Trophoblast cell (in vitro differentiated cells and primary cell): ENCODE data around the gene APOM.

Experiments used
- DNase-seq, 2 donors: peaks; one replicate each; pipeline ENCODE4 v3.0.0-alpha.2; 2016
- H2AFZ ChIP-seq: 2 replicates; pipeline ENCODE4 v1.6.1; 2013; ENCODE audit warnings: low read length, moderate library complexity, mild to moderate bottlenecking; ENCODE audit not compliant: insufficient read depth, poor library complexity
- H2AK5ac ChIP-seq: 2 replicates; pipeline ENCODE4 v1.6.1; 2013; ENCODE audit warnings: mild to moderate bottlenecking, low read length
- H2BK120ac ChIP-seq: 2 replicates; pipeline ENCODE4 v1.6.1; 2013; ENCODE audit warnings: low read length, mild to moderate bottlenecking, moderate library complexity; ENCODE audit not compliant: insufficient read depth, poor library complexity
- H2BK12ac ChIP-seq: 2 replicates; pipeline ENCODE4 v1.6.1; 2013; ENCODE audit warnings: mild to moderate bottlenecking, low read length, moderate library complexity
- H2BK5ac ChIP-seq: 2 replicates; pipeline ENCODE4 v1.6.1; 2013; ENCODE audit warnings: low read length, low read depth, moderate library complexity, mild to moderate bottlenecking; ENCODE audit not compliant: poor library complexity
- H3K14ac ChIP-seq: 2 replicates; pipeline ENCODE4 v1.6.1; 2013; ENCODE audit warnings: mild to moderate bottlenecking, low read length
- H3K18ac ChIP-seq: 2 replicates; pipeline ENCODE4 v1.6.1; 2013; ENCODE audit warnings: mild to moderate bottlenecking, low read length
- H3K23ac ChIP-seq: 2 replicates; pipeline ENCODE4 v1.6.1; 2013; ENCODE audit warnings: low read length
- H3K27ac ChIP-seq: 2 replicates; pipeline ENCODE4 v1.5.1; 2013; ENCODE audit warnings: low read depth, mild to moderate bottlenecking, inconsistent platforms, low read length, moderate library complexity
- H3K27me3 ChIP-seq: 2 replicates; pipeline ENCODE4 v1.6.1; 2013; ENCODE audit warnings: inconsistent platforms, mild to moderate bottlenecking, low read length, moderate library complexity; ENCODE audit not compliant: insufficient read depth
- H3K36me3 ChIP-seq, 2 experiments: 1 replicate in 1 of 2; 2 replicates in 1 of 2; pipeline ENCODE4 v1.6.1; 2013; ENCODE audit warnings: low read length in 2 of 2, mild to moderate bottlenecking in 2 of 2, moderate library complexity in 1 of 2; ENCODE audit not compliant: insufficient read depth in 2 of 2, control insufficient read depth in 1 of 2
- H3K4ac ChIP-seq: 2 replicates; pipeline ENCODE4 v1.6.1; 2013; ENCODE audit warnings: low read depth, mild to moderate bottlenecking, low read length, moderate library complexity
- H3K4me1 ChIP-seq, 2 experiments: 1 replicate in 1 of 2; 2 replicates in 1 of 2; pipeline ENCODE4 v1.6.1; 2013; ENCODE audit warnings: low read length in 2 of 2, mild to moderate bottlenecking in 2 of 2, moderate library complexity in 1 of 2; ENCODE audit not compliant: insufficient read depth in 2 of 2, control insufficient read depth in 1 of 2
- H3K4me2 ChIP-seq: 2 replicates; pipeline ENCODE4 v1.6.1; 2013; ENCODE audit warnings: inconsistent platforms, mild to moderate bottlenecking, low read length, moderate library complexity
- H3K4me3 ChIP-seq: 2 replicates; pipeline ENCODE4 v1.5.1; 2013; ENCODE audit warnings: mild to moderate bottlenecking, low read depth, low read length, inconsistent platforms
- H3K79me1 ChIP-seq: one replicate; pipeline ENCODE4 v1.6.1; 2013; ENCODE audit warnings: low read length
- H3K79me2 ChIP-seq: 2 replicates; pipeline ENCODE4 v1.6.1; 2013; ENCODE audit warnings: low read length, mild to moderate bottlenecking; ENCODE audit not compliant: control insufficient read depth, insufficient read depth, poor library complexity
- H3K9ac ChIP-seq: 2 replicates; pipeline ENCODE4 v1.6.1; 2013; ENCODE audit warnings: mild to moderate bottlenecking, low read length
- H3K9me3 ChIP-seq: 2 replicates; pipeline ENCODE4 v1.6.1; 2013; ENCODE audit warnings: low read depth, mild to moderate bottlenecking, control low read depth, inconsistent platforms, low read length; ENCODE audit not compliant: insufficient read depth
- H4K12ac ChIP-seq: 2 replicates; pipeline ENCODE4 v1.6.1; 2013; ENCODE audit warnings: low read depth, mild to moderate bottlenecking, low read length, moderate library complexity
- H4K8ac ChIP-seq: 2 replicates; pipeline ENCODE4 v1.6.1; 2013; ENCODE audit warnings: low read depth, mild to moderate bottlenecking, low read length, moderate library complexity
- H4K91ac ChIP-seq: one replicate; pipeline ENCODE4 v1.6.1; 2013; ENCODE audit warnings: low read depth, mild to moderate bottlenecking, low read length, moderate library complexity
- WGBS: extraction: QIAGEN DNeasy Blood & Tissue Kit; methylation state at CpG from one replicate; pipeline ENCODE4 v1.1.7; 2013; ENCODE audit warnings: missing lambda C conversion rate; ENCODE audit not compliant: insufficient read length, insufficient coverage; ENCODE audit errors: extremely low coverage; 5-methylcytosine and 5-hydroxymethylcytosine counted together

Gene APOM

DNA sequence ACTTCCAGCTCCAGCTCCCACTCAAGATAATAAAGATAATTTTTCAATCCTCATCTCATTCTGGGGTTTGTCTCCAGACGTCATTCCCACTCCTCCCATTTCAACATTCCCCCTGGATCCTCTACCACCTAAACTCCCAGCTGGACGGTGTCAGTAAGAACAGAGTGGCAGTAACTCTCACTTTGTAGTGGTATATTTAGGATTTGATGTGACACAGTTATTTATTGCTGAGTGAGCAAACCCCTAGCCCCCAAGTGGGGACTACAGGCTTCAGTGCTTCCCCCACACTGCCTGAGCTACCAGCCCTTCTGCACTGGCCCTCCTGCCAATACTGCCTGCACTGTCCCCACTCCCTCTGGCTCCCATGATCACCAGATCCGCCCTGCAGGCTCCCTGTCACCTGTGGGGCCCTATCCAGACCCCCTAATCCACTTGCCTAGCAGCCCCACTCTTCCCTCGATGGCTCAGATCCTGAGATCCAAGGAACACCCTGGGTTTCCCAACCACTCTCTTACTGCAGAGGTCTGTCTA, 2.5 kb downstream of the APOM start:
- Histone ChIP-seq H3K27ac (no peak overlapping the region), H3K18ac (no peak overlapping the region), H3K23ac (no peak overlapping the region), H3K4me3 (no peak overlapping the region), H3K36me3 (peaks cover 15 to 21% of the 10 kb centered on the region in 2 experiments), H3K4me1 (peaks cover 11 to 19% of the 10 kb centered on the region in 2 experiments), H3K4ac (no peak overlapping the region), H4K8ac (no peak overlapping the region), H4K91ac (no peak overlapping the region), H2BK12ac (no peak overlapping the region), H2BK120ac (no peak overlapping the region), H4K12ac (no peak overlapping the region), H3K9me3 (no peaks in the 10 kb centered on the region), H2BK5ac (no peak overlapping the region), H3K4me2 (no peak overlapping the region), H3K79me1 (peaks cover 9% of the 10 kb centered on the region), H2AFZ (no peak overlapping the region), H3K14ac (no peak overlapping the region), H2AK5ac (no peak overlapping the region), H3K79me2 (peaks cover 14% of the 10 kb centered on the region), H3K9ac (no peak overlapping the region), H3K27me3 (no peaks in the 10 kb centered on the region)
- no CpG with 5 or more reads among the region's 4 CpGs for WGBS
- no peak for DNase-seq

DNA sequence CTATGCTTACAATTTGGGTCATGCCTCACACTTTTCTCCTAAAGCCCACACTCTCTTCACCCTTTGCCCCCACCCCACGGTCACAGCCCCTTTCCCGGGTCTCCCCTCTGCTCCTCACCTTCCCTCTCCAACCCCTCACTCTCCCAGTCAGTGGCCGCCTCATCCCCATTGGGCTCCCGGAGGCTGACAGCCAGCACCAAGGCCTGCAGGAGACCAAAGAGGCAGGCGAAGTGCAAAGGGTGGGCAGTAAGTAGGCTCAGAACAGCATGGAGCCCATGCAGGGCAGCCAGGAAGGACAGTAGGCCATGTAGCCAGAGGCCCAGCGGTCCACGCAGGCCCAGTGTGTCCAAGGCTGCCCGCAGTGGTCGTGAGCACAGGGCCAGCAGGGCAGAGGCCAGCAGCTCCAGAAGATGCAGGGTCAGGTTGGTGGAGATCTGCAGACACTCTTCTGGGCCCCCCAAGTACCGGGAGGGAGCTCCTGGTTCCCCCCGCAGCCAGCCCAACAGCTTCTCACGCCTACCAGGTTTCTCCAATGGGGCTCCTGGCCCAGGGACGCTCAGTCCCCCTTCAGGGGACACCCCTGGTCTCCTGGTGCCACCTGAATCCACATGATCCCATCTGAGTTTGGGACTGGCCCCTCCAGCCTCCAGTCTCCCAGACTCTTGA, 3.4 kb downstream of the APOM start:
- H2BK12ac ChIP-seq: no peak overlapping the region
- no peak overlapping the region for H4K12ac ChIP-seq
- no peak overlapping the region for H2BK5ac ChIP-seq
- WGBS: no CpG with 5 or more reads among the region's 13 CpGs
- no peak for DNase-seq
- peaks cover 15% of the 10 kb centered on the region for H3K79me2 ChIP-seq
- H2AK5ac ChIP-seq: no peak overlapping the region
- no peak overlapping the region for H3K4me3 ChIP-seq
- H3K27ac ChIP-seq: no peak overlapping the region
- no peak overlapping the region for H3K9ac ChIP-seq
- H3K14ac ChIP-seq: no peak overlapping the region
- H3K23ac ChIP-seq: no peak overlapping the region
- H2BK120ac ChIP-seq: no peak overlapping the region
- no peak overlapping the region for H4K8ac ChIP-seq
- H3K79me1 ChIP-seq: peaks cover 9% of the 10 kb centered on the region
- H3K4me1 ChIP-seq: peaks cover 15 to 23% of the 10 kb centered on the region in 2 experiments
- H3K9me3 ChIP-seq: no peaks in the 10 kb centered on the region
- H3K18ac ChIP-seq: no peak overlapping the region
- H3K36me3 ChIP-seq: peaks cover 18 to 25% of the 10 kb centered on the region in 2 experiments
- peak overlapping the region; percentile 54 for H3K4ac ChIP-seq
- no peak overlapping the region for H2AFZ ChIP-seq
- no peak overlapping the region for H4K91ac ChIP-seq
- no peaks in the 10 kb centered on the region for H3K27me3 ChIP-seq
- peak overlapping the region; percentile 84 for H3K4me2 ChIP-seq

DNA sequence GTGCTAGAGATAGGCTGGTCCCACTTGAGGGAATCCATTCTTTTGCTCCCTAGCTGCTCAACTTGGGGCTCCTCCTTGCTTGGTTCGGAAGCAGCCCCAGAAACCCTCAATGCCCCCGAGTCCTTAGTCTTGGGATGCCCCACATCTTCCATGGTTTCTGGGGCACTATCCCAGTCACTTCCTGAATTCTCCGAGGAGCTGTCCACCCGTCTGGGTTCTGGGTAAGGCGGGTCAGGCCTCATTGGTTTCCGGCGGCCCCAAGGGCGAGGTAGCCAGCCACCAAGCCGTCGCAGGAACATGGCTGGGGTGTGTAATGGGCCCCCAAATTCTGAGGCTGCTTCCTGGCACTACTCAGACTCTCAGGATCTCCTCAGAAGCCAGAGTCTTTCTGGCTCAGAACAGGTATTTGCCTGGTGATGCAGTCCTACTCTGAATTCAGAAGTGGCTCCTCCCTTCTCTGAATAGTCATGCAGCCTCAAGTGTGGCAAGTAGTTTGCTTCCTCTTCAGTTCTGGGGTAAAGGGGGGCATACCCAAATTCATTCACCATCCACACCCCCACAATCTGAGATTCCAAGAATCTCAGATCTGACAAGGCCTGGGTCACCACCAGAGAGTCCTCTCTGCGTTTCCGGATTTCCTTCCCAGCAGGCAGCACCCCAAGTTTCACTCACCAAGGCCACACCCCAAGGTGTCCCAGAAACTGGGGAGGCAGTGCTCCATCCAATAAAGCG, 4.1 kb downstream of the APOM start:
- peak in 1 of 2 donors; percentile 25 for DNase-seq
- H3K4me1 ChIP-seq: peaks cover 18 to 26% of the 10 kb centered on the region in 2 experiments
- no CpG with 5 or more reads among the region's 13 CpGs for WGBS
- H2AK5ac ChIP-seq: peak overlapping the region; percentile 97
- peak overlapping the region; percentile 75 for H2BK120ac ChIP-seq
- peak overlapping the region; percentile 84 for H3K4me2 ChIP-seq
- peak overlapping the region; percentile 79 for H3K18ac ChIP-seq
- peak overlapping the region; percentile 88 for H3K4me3 ChIP-seq
- H3K9ac ChIP-seq: peak overlapping the region; percentile 93
- H3K27me3 ChIP-seq: no peaks in the 10 kb centered on the region
- peak overlapping the region; percentile 85 for H3K27ac ChIP-seq
- H3K79me1 ChIP-seq: peaks cover 13% of the 10 kb centered on the region
- no peaks in the 10 kb centered on the region for H3K9me3 ChIP-seq
- peak overlapping the region; percentile 55 for H2BK5ac ChIP-seq
- H4K12ac ChIP-seq: peak overlapping the region; percentile 93
- H3K36me3 ChIP-seq: peaks cover 18 to 25% of the 10 kb centered on the region in 2 experiments
- peak overlapping the region; percentile 71 for H3K4ac ChIP-seq
- no peak overlapping the region for H2AFZ ChIP-seq
- peaks cover 20% of the 10 kb centered on the region for H3K79me2 ChIP-seq
- peak overlapping the region; percentile 93 for H4K8ac ChIP-seq
- peak overlapping the region; percentile 90 for H3K14ac ChIP-seq
- peak overlapping the region; percentile 44 for H3K23ac ChIP-seq
- peak overlapping the region; percentile 74 for H4K91ac ChIP-seq
- H2BK12ac ChIP-seq: no peak overlapping the region

DNA sequence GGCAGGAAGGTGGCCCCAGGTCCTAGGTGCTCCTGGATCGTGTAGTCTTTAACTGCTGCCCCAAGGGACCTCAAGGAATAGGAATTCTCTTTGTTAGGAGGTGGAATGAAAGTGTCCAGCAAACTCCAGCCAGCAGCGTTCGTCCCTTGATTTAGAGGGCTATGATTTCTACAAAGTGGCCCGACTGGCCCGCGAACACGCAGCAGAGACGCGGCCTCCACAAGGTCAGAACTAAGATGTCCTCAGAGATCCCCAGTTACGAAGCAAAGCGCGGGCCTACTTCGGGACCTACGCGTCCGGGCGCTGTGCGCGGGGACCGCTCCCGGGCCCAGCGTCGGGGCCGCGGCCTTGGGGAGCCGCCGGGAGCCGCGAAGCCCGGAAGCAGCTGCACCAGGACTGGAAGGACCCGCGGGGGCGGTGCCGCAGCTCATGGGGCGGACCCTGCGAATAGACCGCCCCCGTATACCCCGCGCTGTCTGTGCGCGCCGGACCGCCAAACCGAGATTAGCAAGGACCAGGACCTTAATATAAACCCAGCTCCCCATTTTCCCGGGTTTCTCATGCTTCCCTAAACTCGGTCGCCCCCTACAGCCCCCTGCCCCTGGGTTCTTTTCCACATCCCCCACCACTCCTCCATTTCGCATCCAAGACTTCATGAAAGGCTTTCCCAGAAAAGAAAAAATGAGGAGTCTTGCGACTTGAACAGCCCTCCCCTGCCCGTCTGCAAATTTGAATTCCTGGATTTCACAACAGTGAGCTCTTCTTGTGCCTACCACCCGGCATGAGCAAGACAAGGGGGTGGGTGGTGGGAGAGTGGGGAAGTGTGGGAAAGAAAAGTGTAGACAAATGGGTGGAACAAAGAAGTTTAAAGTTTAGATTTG, 4.9 kb downstream of the APOM start, which contains the start of gene C6orf47:
TSS of gene C6orf47 (minus strand) at position 398 of the 881 bp plus-strand sequence. CDS start 831 bp downstream, outside the sequence.
- no CpG with 5 or more reads among the region's 52 CpGs for WGBS
- H3K36me3 ChIP-seq: peaks cover 18 to 25% of the 10 kb centered on the region in 2 experiments
- peak within 1 kb of the TSS; percentile 93 for H4K12ac ChIP-seq
- H3K79me1 ChIP-seq: peaks cover 20% of the 10 kb centered on the region
- peak within 1 kb of the TSS; percentile 79 for H3K18ac ChIP-seq
- peak within 1 kb of the TSS; percentile 85 for H3K27ac ChIP-seq
- peak within 1 kb of the TSS; percentile 74 for H4K91ac ChIP-seq
- peaks cover 25% of the 10 kb centered on the region for H3K79me2 ChIP-seq
- no peaks in the 10 kb centered on the region for H3K27me3 ChIP-seq
- peak within 1 kb of the TSS; percentile 71 for H3K4ac ChIP-seq
- peak; percentile 69 to 73 for DNase-seq
- H3K9me3 ChIP-seq: no peaks in the 10 kb centered on the region
- peak within 1 kb of the TSS; percentile 97 for H2AK5ac ChIP-seq
- peak within 1 kb of the TSS; percentile 75 for H2BK120ac ChIP-seq
- peak within 1 kb of the TSS; percentile 84 for H3K4me2 ChIP-seq
- H3K14ac ChIP-seq: peak within 1 kb of the TSS; percentile 90
- H3K4me1 ChIP-seq: peaks cover 18 to 26% of the 10 kb centered on the region in 2 experiments
- H2BK5ac ChIP-seq: peak within 1 kb of the TSS; percentile 55
- H3K23ac ChIP-seq: peak within 1 kb of the TSS; percentile 44
- peak within 1 kb of the TSS; percentile 93 for H3K9ac ChIP-seq
- peak within 1 kb of the TSS; percentile 88 for H3K4me3 ChIP-seq
- no peak within 1 kb of the TSS for H2BK12ac ChIP-seq
- peak within 1 kb of the TSS; percentile 46 for H2AFZ ChIP-seq
- peak within 1 kb of the TSS; percentile 93 for H4K8ac ChIP-seq
